Muscle of leg (tissue), 11 donors: Measurements from ENCODE around the gene ELOVL6. TPM values are rescaled to one million over a fixed set of nuclear protein-coding genes. Genes with fewer than 3 reads are reported as not detected.

ENCODE experiments used
- DNase-seq: peaks from one replicate; pipeline ENCODE4 v3.0.0; 2013
- H3K27ac ChIP-seq: one replicate; pipeline ENCODE4 v1.5.1; 2013; ENCODE audit warnings: mild to moderate bottlenecking, low read length, control low read depth
- H3K27me3 ChIP-seq: one replicate; pipeline ENCODE4 v1.6.1; 2013; ENCODE audit warnings: low read length; ENCODE audit not compliant: control insufficient read depth, insufficient read depth
- H3K36me3 ChIP-seq: one replicate; pipeline ENCODE4 v1.6.1; 2013; ENCODE audit warnings: low read length; ENCODE audit not compliant: control insufficient read depth, insufficient read depth
- H3K4me1 ChIP-seq: one replicate; pipeline ENCODE4 v1.6.1; 2013; ENCODE audit warnings: low read length; ENCODE audit not compliant: control insufficient read depth, insufficient read depth
- H3K4me3 ChIP-seq: one replicate; pipeline ENCODE4 v1.5.1; 2013; ENCODE audit warnings: low read length, control low read depth
- H3K9me3 ChIP-seq: replicated peaks from 2 replicates; pipeline ENCODE4 v1.6.1; 2013; ENCODE audit warnings: low read depth, low read length; ENCODE audit not compliant: control insufficient read depth
- WGBS: methylation state at CpG from one replicate; pipeline ENCODE4 v1.1.5; 2013; ENCODE audit warnings: missing lambda C conversion rate; ENCODE audit not compliant: insufficient coverage; 5-methylcytosine and 5-hydroxymethylcytosine counted together
- polyA plus RNA-seq, 8 donors: library from polyadenylated mRNA; unstranded; fragments of 120-200 nt; gene quantifications; one replicate each; pipeline versions ENCODE4 v1.2.1 to v1.2.3, GENCODE V29; 2013; ENCODE audit warnings: inconsistent platforms in 1 of 8, low replicate concordance in 1 of 8; ENCODE audit not compliant: insufficient read length in 8 of 8, insufficient read depth in 1 of 8
- total RNA-seq: library from RNA; stranded (reverse); fragments of 120-200 nt; gene quantifications from one replicate; pipeline ENCODE4 v1.2.4, GENCODE V29; 2013

The ELOVL6 gene
- total and polyA plus RNA-seq, 9 donors: 4.8 to 11.3 (median 7.8) TPM

DNA sequence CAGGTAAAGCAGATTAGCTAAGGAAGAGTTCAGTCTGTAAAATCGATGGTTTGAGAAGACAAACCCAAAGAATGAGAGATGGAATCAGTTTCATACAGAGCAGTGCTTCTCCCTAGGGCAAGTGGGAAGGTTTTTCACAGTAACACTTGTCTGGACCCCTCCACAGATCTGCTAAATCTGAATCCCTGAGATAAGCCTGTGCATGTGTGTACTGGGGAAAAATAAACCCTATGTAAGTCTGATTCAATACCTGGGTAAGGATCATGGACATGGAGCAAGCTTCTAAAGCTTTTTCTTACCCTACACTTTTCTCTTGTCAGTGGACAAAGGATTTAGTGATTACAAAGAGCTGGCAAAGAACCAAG lies 13.6 kb downstream of the ELOVL6 start:
- Histone ChIP-seq H3K9me3 (no peaks in the 10 kb centered on the region), H3K27ac (no peak overlapping the region), H3K4me1 (no peaks in the 10 kb centered on the region), H3K36me3 (no peaks in the 10 kb centered on the region), H3K27me3 (no peaks in the 10 kb centered on the region), H3K4me3 (no peak overlapping the region)
- WGBS: no CpG with 5 or more reads among the region's 1 CpG
- no peak for DNase-seq

DNA sequence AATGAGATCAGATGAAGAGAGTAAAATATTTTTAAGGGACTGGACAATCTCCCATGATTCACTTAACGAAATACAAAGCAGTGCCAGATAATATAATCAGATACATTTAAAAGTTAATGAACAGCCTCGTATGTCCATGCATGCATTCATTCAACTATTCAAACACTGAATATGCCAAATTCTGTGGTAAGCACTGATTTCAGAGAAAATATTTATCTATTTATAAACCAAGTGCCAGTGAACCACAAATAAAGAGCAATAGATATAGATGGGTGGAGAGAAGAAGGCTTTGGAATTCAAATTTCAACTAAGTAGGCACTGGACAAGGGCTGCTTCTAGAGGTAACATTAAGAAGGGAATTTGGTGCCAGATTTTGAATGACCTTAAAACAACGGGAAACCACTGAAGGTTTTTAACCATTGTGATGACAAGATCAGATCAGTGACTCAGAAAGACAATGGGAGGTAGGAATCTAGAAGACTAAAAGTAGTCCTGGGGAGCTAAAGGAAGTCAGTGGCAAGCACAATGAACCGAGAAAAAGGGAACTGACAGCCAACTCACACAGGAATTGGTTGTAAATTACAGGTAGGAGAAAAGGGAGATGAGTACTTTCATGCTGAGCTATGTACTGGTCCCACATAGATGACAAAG lies 14.2 kb downstream of the ELOVL6 start:
- Histone ChIP-seq H3K27me3 (no peaks in the 10 kb centered on the region), H3K27ac (no peak overlapping the region), H3K4me3 (no peak overlapping the region), H3K9me3 (no peaks in the 10 kb centered on the region), H3K36me3 (no peaks in the 10 kb centered on the region), H3K4me1 (no peaks in the 10 kb centered on the region)
- no peak for DNase-seq
- 15% methylated on average over 1 of the region's 4 CpGs for WGBS

DNA sequence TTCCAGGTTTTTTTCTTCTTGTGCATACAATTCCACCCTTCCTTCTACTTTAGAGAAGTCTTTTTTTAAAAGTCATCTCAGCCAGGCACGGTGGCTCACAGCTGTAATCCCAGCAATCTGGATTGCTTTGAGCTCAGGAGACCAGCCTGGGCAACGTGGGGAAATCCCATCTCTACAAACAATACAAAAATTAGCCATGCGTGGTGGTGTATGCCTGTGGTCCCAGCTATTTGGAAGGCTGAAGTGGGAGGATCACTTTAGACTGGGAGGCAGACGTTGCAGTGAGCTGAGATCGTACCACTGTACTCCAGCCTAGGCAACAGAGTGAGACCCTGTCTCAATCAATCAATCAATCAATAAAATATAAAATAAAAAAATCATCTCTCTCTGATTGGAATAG lies 14.8 kb downstream of the ELOVL6 start:
- Histone ChIP-seq H3K9me3 (no peaks in the 10 kb centered on the region), H3K4me3 (no peak overlapping the region)
- WGBS: no CpG with 5 or more reads among the region's 5 CpGs

DNA sequence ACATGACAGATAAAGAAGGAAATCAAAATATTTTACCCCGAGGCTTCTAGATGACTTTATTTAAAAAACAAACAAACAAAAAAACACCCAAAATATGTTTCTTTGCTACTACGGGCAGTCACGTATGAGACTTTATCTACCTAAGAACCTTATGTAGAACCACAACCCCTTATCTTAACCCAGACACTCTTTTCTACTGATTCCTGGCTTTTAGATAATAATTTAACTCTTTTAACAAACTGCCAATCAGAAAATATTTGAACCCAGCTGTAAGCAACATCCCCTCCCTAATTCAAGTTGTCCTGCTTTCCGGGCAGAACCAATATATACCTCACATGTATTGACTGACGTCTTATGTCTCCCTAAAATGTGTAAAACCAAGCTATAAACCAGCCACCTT lies 15.4 kb downstream of the ELOVL6 start:
- Histone ChIP-seq H3K36me3 (no peaks in the 10 kb centered on the region), H3K27ac (no peak overlapping the region), H3K9me3 (no peaks in the 10 kb centered on the region), H3K4me3 (no peak overlapping the region), H3K4me1 (no peaks in the 10 kb centered on the region), H3K27me3 (no peaks in the 10 kb centered on the region)
- 91% methylated on average over 4 of the region's 5 CpGs for WGBS
- no peak for DNase-seq

More for the DNA sequence above, 14.8 kb downstream of the ELOVL6 start:
- Histone ChIP-seq H3K4me1 (no peaks in the 10 kb centered on the region), H3K27ac (no peak overlapping the region), H3K36me3 (no peaks in the 10 kb centered on the region), H3K27me3 (no peaks in the 10 kb centered on the region)
- DNase-seq: no peak

DNA sequence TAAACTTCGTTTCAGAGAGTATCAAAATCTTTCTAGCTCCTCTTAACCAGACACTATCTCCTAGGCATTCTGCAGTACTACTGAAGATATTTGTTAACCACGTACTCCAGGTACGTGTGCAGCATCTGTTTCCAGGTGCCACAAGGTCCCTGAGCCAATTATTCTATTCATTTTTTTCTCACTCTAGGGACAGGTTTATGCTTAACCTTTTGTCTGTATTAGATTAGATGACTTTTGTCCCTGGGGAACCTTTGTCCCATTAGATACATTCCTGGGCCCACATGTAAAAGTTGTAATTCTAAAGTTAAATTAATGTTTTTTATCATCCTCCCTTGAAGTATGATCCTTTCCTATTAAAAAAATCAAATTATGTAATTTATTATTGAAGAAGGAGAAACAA lies 16.5 kb downstream of the ELOVL6 start:
- DNase-seq: no peak
- 79% methylated on average over 3 of the region's 3 CpGs for WGBS
- no peaks in the 10 kb centered on the region for H3K9me3 ChIP-seq

DNA sequence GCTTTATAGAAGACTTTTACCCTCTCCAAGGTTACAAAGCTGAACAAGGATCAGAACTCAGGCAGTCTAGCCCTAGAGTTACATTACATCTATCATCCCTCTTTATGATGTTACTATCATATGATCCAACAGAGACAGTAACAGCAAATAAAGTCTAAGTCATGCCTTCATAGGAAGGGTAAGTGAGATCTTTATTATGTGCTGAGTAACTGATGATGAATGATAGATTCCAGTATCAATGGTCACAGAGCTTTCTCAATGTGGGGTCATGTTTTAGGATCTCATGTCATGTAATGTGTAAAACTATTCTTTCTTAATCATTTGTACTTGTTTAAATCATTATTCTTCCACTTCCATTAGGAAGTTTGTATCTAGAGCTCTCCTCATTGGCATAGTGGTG lies 22.8 kb downstream of the ELOVL6 start:
- Histone ChIP-seq H3K4me1 (no peaks in the 10 kb centered on the region), H3K27me3 (no peaks in the 10 kb centered on the region), H3K36me3 (no peaks in the 10 kb centered on the region), H3K9me3 (no peaks in the 10 kb centered on the region), H3K4me3 (no peak overlapping the region), H3K27ac (no peak overlapping the region)
- DNase-seq: no peak

More for the DNA sequence above, 16.5 kb downstream of the ELOVL6 start:
- Histone ChIP-seq H3K27ac (no peak overlapping the region), H3K27me3 (no peaks in the 10 kb centered on the region), H3K4me3 (no peak overlapping the region), H3K4me1 (no peaks in the 10 kb centered on the region), H3K36me3 (no peaks in the 10 kb centered on the region)

DNA sequence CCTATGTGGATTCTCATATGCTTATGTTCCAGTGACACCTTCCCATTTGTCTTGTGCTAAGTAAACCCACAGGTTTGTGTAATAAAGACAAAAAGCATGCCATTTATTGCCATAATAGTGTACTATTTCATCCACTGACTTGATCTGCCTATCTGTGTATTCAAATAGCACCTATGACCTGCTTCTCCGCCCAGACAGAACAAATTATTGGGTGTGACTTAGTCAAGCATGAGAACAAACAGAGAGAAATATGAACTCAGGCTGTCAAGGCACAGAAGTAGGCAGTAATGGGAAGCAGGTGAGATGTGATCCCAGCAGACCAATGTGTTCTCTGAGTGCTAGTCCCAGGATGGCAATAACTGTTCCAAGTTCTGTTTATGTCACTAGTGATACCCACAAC lies 25.4 kb downstream of the ELOVL6 start:
- H3K4me1 ChIP-seq: no peaks in the 10 kb centered on the region
- H3K27me3 ChIP-seq: no peaks in the 10 kb centered on the region
- no CpG with 5 or more reads among the region's 1 CpG for WGBS
- H3K4me3 ChIP-seq: no peak overlapping the region
- no peaks in the 10 kb centered on the region for H3K9me3 ChIP-seq
- H3K36me3 ChIP-seq: no peaks in the 10 kb centered on the region
- no peak overlapping the region for H3K27ac ChIP-seq
- no peak for DNase-seq

DNA sequence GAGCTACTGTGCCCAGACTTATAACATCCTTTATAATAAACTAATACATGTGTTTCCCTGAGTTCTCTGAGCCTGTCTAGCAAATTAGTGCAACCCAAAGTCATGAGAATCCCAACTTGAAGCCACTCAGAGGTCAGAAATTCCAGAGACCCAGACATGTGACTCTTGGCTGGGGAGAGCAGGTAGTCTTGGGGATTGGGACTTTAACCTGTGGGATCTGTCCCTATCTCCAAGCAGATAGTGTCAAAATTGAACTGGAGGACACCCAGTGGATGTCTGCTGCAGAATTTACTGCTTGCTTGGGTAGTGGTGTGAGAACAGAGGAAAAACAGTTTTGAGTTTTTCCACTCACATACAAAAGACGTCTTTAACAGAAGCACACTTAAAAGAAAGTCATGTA lies 26.4 kb downstream of the ELOVL6 start:
- H3K27me3 ChIP-seq: no peaks in the 10 kb centered on the region
- H3K4me3 ChIP-seq: no peak overlapping the region
- no peak for DNase-seq
- no CpG with 5 or more reads among the region's 1 CpG for WGBS
- no peaks in the 10 kb centered on the region for H3K36me3 ChIP-seq
- no peaks in the 10 kb centered on the region for H3K9me3 ChIP-seq
- H3K4me1 ChIP-seq: no peaks in the 10 kb centered on the region
- no peak overlapping the region for H3K27ac ChIP-seq

DNA sequence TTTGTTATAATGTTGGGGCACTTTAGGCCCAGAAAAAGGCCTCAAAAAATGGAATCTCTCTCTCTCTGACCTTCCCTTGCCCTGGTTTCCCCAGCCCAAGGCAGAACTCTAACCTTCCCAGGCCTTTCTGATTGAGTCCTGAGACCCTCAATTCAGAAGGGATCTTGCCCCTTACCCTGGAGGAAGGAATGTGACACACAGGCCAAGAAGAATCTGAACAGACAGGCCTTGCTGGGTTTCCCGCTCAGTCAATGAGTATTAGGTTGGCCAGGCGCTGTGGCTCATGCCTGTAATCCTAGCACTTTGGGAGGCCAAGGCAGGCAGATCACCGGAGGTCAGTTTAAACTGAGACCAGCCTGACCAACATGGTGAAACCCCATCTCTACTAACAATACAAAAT lies 27.6 kb downstream of the ELOVL6 start:
- no peaks in the 10 kb centered on the region for H3K27me3 ChIP-seq
- no peaks in the 10 kb centered on the region for H3K4me1 ChIP-seq
- DNase-seq: no peak
- WGBS: 100% methylated on average over 1 of the region's 3 CpGs
- H3K27ac ChIP-seq: no peak overlapping the region
- H3K9me3 ChIP-seq: no peaks in the 10 kb centered on the region
- no peaks in the 10 kb centered on the region for H3K36me3 ChIP-seq
- H3K4me3 ChIP-seq: no peak overlapping the region

DNA sequence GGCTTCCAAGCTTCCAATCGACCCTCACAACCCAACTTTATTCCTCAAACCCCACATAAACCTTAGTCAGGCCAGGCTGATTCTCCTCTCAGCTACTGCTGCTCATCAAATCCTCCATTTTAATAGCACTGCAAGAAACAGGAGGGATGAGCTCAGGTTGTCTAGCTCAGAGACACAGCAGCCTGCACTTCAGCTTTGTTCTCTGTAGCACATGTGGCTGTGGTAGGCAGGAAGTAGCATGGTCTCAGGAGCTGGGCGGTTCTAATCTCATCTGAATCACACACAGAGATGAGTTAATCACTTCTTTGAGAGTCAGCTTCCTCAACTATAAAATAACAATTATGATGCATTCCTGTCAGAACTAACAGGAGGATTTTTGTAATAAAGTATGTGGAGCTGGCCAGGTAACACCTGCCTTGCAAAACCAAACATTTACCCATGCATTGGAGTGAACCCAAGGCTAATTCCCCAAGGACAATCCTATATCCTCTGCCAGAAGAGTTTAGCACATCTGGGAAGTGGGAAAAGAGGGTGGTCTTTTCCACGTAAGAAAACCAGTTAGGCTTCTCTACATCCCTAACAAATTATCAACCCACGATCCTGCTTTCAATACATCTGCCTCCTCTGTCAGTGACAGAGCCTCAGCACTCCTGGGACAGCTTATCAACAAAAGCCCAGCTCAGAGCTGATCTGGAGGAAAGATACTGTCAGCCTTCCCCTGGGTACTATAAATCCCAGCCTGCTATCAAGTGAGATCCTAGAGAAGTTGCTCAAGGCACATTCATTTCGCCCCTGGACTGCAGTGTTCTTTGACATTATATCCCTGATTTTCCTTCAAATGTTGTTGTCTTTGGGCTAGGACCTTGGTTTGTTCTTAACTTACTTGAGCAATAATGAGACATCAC lies 32.8 kb downstream of the ELOVL6 start:
- DNase-seq: peak; percentile 1
- no peak overlapping the region for H3K4me3 ChIP-seq
- no peak overlapping the region for H3K27ac ChIP-seq
- H3K27me3 ChIP-seq: no peaks in the 10 kb centered on the region
- 86% methylated on average over 1 of the region's 5 CpGs for WGBS
- H3K9me3 ChIP-seq: no peaks in the 10 kb centered on the region
- no peaks in the 10 kb centered on the region for H3K4me1 ChIP-seq
- no peaks in the 10 kb centered on the region for H3K36me3 ChIP-seq
